ENCODE measurements around the gene GJB2. TPM values are rescaled to one million over a fixed set of nuclear protein-coding genes. Genes with fewer than 3 reads are reported as not detected.

Gene GJB2
- total and polyA plus RNA-seq, 2 of the 4 experiments (the other 2 are of a cell fraction) = under 0.01 to 0.17 TPM

GRCh38 chr13:20181188-20181587 lies 11.6 kb downstream of the GJB2 start:
- no peak overlapping the region for H3K56ac ChIP-seq (ENCODE audit: extremely low read depth, insufficient read depth, low read length)
- ChIA-PET POLR2A (ENCODE audit: unreplicated experiment) (no interaction called here), CTCF (interaction anchor here (1.8 kb wide), 1 partner anchor 307 kb away, joined by 7 read pairs; no protein-coding TSS in a partner anchor)
- H3K4ac ChIP-seq (ENCODE audit: low read depth, low read length) = no peak overlapping the region
- peaks cover 2% of the 10 kb centered on the region; the same call in 1 of the 2 replicates for H3K4me1 ChIP-seq (ENCODE audit: control insufficient read depth, insufficient read depth, low read length)
- no peak overlapping the region for H3K18ac ChIP-seq (ENCODE audit: low read depth, low read length)
- H2BK120ac ChIP-seq (ENCODE audit: low read depth, low read length) = no peak overlapping the region
- no peaks in the 10 kb centered on the region for H3K36me3 ChIP-seq (ENCODE audit: control insufficient read depth, insufficient read depth, low read length)
- intact Hi-C loops (cut with micrococcal nuclease) = loop anchor here (5.0 kb wide), 2 partner anchors 521 to 746 kb away; partner anchors contain the start of gene IL17D
- H2BK5ac ChIP-seq (ENCODE audit: low read depth, low read length, poor library complexity, severe bottlenecking) = no peak overlapping the region
- no CpG with 5 or more reads among the region's 3 CpGs for WGBS, 2 experiments (ENCODE audit: extremely low coverage in 2 of 2, insufficient read length in 1 of 2)
- no peak for DNase-seq
- no peak overlapping the region for H2AFZ ChIP-seq (replicated peaks; ENCODE audit: low read length, poor library complexity)
- no peak overlapping the region for H3K23ac ChIP-seq (ENCODE audit: low read depth, low read length)
- no peak overlapping the region for H3K14ac ChIP-seq (replicated peaks; ENCODE audit: low read depth, low read length)
- no peaks in the 10 kb centered on the region; the same call in 1 of the 2 replicates for H3K9me1 ChIP-seq (ENCODE audit: insufficient read depth, low read length)
- no peak overlapping the region for H3K27ac ChIP-seq (ENCODE audit: insufficient read depth, low read length)
- H3K9me3 ChIP-seq (ENCODE audit: control insufficient read depth, insufficient read depth, low read length) = no peaks in the 10 kb centered on the region
- no peak overlapping the region for H4K5ac ChIP-seq (ENCODE audit: low read depth, low read length)
- no peak overlapping the region for H2BK20ac ChIP-seq (ENCODE audit: low read depth, low read length)
- H3K9ac ChIP-seq (ENCODE audit: low read depth, low read length) = no peak overlapping the region
- no peaks in the 10 kb centered on the region for H3K79me1 ChIP-seq (ENCODE audit: low read depth in 1 of 2, low read length in 2 of 2)
- H2BK15ac ChIP-seq (ENCODE audit: low read depth, low read length) = no peak overlapping the region
- no peak overlapping the region for H2AK9ac ChIP-seq (replicated peaks; ENCODE audit: low read depth, low read length, poor library complexity)
- H4K8ac ChIP-seq (ENCODE audit: low read depth in 2 of 2, low read length in 2 of 2) = no peak overlapping the region
- no peak for ATAC-seq (ENCODE audit: low read depth)
- H3K4me3 ChIP-seq (ENCODE audit: insufficient read depth, low read depth, low read length) = no peak overlapping the region
- H3K4me2 ChIP-seq (ENCODE audit: low read depth, low read length) = no peak overlapping the region
- no TSS peak for BruUV-seq (replicated peaks)
- TF ChIP-seq BHLHE40 (IDR thresholded peaks at IDR 0.05; ENCODE audit: low read depth, low read length) (no peak), RAD21 (IDR thresholded peaks at IDR 0.05; ENCODE audit: low read length) (no peak), MAFK (IDR thresholded peaks at IDR 0.05; ENCODE audit: low read depth, low read length) (no peak), RCOR1 (IDR thresholded peaks at IDR 0.05; ENCODE audit: insufficient replicate concordance, low read length) (no peak), MXI1 (IDR thresholded peaks at IDR 0.05; ENCODE audit: borderline replicate concordance, low read depth, low read length) (no peak), CHD1 (IDR thresholded peaks at IDR 0.05; ENCODE audit: low read depth, low read length) (no peak), RFX5 (IDR thresholded peaks at IDR 0.05; ENCODE audit: low read depth, low read length) (no peak), FOS (IDR thresholded peaks at IDR 0.05; ENCODE audit: low read depth, low read length) (no peak), SMC3 (IDR thresholded peaks at IDR 0.05; ENCODE audit: low read depth, low read length) (no peak), MAZ (IDR thresholded peaks at IDR 0.05; ENCODE audit: borderline replicate concordance, low read depth, low read length) (no peak), CTCF (conservative IDR thresholded peaks at IDR 0.05; ENCODE audit: low read depth, low read length) (no peak), CEBPB (IDR thresholded peaks at IDR 0.05; ENCODE audit: low read depth, low read length) (no peak), ELK1 (IDR thresholded peaks at IDR 0.05; ENCODE audit: borderline replicate concordance, low read depth, low read length) (no peak)
- in situ Hi-C loops (cut with MboI; ENCODE audit: low sequenced_read_pairs) = loop anchor here (10.0 to 25.0 kb wide), 4 partner anchors 531 to 1306 kb away; partner anchors contain the start of gene IL17D
- H2AK5ac ChIP-seq (ENCODE audit: low read depth, low read length) = no peak overlapping the region
- H4K20me1 ChIP-seq (ENCODE audit: insufficient read depth, low read length) = no peaks in the 10 kb centered on the region
- dilution Hi-C loops (cut with HindIII; ENCODE audit: low sequenced_read_pairs, unreplicated experiment) = loop anchor here (25.0 kb wide), 1 partner anchor 306 kb away; no protein-coding TSS in a partner anchor
- H4K91ac ChIP-seq (ENCODE audit: insufficient read depth, low read depth, low read length) = no peak overlapping the region
- H3K27me3 ChIP-seq (ENCODE audit: control insufficient read depth, insufficient read depth, low read length) = peaks cover 15% of the 10 kb centered on the region
